HG02943 (cell line): ENCODE results near the gene RAP1A.
A peak's percentile ranks its signal among the peaks of the same experiment; 100 is the strongest.
"Not testable (repeated sequence)": the region's sequence is repeated elsewhere in the genome, so short reads cannot be mapped to it uniquely, and the experiment has no call there.

ENCODE experiments used
- ATAC-seq: cut with Tn5 transposase; IDR thresholded peaks from one replicate; pipeline ENCODE4 v1.9.1; 2021; ENCODE audit warnings: mild to moderate bottlenecking, low read depth, moderate library complexity; ENCODE audit not compliant: unreplicated experiment

Gene RAP1A

DNA sequence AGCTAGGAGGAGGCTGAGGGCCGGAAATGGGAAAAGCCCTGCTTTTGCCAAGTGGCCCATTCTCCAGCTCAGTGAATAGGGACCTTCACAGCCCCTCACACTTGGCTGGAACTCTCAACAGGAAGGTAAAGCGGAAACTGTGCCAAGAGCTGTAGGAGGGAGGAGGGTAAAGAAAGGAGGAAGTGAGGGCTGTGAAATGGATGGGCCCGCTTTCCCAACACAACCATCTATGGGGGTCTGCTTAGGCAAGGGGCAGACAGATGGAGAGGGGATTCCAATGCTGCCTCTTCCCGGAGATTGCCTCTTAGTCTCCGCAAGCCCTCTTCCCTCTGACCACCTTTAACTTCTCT lies 114.4 kb downstream of the RAP1A start:
- no peak for ATAC-seq

DNA sequence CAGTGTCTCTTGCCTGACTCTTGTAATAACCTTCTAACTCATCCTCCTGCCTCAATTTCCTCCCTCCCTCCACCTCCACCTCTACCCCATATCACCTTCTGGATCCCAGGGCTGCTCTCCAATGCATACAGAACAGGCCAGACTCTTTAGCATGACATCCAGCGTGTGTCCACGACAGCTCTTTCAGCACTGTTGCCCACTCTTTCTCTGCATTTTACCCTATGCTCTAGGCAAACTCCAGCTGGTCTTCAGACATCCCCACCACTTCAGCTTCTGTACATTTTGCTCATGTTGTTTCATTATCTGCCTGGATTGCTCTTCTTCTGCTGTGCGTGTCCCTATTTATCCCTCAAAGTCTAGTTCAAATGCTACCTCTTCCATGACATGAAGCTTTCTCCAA lies 114.8 kb downstream of the RAP1A start:
- no peak for ATAC-seq

DNA sequence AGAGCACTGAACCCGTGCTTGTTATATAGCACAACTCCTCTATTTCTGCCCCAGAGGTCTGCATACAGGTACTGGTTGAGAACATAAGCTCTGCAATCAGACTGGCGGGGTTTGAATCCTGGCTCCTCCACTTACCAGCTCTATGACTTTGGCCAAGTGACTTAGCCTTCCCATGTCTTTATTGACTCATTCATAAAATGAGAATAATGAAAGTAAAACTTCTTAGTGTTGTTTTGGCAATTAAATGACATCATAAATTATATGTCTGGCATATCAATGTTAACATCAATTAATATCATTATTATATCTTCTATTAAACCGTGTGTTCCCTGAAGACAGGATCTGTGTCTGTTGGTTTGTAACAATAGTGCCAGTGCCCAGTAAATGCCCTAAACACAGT lies 115.3 kb downstream of the RAP1A start:
- no peak for ATAC-seq

DNA sequence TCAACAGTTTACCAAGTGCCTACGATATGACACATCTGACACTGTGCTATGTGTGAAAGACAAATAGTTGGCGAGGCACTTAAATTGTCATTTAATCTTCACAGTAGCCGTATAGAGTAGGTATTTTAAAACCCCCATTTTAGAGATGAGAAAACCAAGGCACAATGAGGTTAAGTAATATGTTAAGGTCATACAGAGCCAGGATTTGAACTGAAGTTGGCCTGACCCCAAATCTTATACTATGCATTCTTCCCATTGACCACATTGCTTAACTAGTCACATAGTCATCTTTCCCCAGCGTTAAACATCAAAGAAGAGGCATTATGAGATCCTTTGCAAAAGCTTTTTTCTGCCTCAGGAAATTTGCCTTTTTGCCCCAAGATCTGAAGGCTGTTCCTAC lies 115.7 kb downstream of the RAP1A start:
- no peak for ATAC-seq

DNA sequence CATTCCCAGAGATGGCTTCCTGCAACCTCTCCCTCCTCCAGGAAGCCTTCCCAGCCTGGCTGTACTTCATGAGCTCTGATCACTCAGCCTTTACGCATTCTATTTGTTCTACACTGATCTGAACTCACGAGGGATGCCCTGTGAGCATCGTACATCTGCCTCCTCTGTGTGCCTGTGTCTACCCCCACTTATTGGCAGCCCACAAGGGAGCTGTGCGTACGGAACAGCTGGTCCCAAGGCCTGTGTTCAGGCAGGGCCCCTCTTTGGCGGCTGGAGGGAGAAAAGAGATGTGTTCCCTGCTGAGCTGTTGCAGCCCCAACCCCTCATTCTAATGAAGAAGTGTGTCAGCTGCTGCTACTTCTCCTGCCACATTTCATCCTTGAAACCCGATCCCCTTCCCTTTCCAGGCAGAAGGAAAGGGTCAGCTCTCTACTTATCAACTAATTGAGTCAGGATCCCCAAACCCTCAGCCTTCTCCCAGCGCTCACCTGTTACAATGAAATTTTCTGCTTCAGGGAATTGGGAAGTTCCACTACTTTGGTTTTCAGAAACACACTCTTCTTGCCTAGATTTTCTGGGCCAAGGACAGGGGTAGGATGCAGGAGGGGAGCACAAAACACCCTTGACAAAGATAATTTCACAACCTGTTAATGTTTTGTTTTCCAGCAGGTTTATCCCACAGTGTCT lies 116.4 kb downstream of the RAP1A start:
- ATAC-seq: no peak

DNA sequence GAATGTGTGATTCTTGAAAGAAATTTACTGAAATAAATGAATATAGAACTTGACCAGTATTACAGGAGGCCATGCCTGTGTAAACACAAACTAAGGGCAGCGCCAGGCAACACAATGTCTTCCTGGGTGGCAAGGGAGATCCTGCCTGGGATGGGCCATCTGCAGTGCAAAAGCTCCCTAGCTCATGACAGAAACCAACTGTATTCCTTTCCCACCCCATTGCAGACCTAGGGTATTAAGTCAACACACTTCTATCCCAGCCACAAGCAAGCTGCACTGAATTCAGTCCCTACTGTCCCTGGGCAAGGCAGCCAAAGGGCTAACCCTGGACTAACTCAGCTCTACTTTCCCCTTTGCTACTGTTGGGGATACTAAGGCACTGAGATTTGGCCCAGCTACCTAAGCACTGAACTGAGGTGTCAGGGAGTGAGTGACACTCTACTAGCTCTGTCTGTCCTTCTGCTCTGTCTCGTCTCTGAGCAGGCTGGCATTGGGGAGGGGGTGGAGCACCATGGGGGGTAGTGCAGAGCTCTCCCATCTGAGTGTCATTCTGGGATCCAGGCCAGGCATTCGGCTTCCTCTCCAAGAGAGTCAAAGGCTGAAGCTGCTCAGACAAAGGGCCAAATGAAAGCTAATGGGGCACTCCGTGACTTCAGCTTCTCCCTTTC lies 117.1 kb downstream of the RAP1A start:
- no peak for ATAC-seq

DNA sequence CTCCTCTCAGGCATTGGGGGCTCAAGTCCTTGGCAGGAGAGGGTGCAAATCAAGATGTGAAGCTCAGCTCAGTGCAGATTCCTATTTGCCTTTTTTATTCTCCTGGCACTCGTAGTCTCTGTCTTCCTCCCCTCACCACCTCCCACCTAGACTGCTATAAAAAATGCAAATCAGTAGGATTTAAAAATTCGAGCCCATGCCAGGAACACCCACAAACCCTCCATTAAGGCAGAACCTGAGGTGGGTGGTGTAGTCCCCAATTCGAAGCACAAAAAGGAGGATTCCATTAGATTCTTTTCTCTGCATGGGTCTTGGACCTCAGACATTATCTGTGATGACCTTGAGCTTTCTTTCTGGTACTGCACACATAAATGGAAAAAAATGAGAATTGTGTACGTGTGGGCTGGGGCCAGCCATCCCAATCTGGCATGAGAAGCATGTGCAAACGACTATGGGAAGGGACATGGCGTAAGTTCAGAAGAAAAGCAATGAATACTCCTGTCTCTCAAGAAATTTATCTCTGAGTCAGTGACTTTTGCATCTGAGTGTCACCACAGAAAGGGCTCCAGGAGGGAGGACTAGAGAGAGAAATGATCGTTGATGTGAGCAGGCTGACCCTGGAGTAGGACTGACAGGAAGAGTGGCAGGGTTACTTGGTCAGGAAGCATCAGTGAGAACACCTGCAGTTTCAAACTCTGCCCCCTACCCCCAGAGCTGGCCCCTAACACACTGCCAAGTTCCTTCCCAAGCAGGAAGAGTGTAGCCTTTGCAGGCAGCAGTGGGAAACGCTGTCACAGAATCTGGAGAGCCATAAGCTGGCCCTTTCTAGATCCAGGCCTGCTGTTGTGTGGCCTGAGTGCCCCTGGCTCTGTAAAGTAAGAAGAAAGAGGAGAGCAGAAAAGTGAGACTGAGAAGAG lies 117.9 kb downstream of the RAP1A start:
- ATAC-seq: no peak

DNA sequence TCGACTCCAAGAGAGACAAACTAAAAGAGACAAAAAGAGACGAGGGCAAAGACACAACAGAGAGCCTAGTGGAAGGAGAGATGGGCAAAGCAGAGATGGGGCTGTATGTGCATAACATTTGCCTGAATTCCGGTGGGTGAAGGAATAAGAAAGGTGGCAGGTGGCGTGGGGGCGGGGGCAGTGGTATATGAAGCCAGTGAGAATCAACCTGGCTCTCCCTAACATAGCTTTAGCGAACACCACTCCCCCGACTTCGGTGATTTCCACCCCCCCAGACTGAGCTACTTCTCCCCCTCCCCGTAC lies 118.5 kb downstream of the RAP1A start:
- no peak for ATAC-seq

DNA sequence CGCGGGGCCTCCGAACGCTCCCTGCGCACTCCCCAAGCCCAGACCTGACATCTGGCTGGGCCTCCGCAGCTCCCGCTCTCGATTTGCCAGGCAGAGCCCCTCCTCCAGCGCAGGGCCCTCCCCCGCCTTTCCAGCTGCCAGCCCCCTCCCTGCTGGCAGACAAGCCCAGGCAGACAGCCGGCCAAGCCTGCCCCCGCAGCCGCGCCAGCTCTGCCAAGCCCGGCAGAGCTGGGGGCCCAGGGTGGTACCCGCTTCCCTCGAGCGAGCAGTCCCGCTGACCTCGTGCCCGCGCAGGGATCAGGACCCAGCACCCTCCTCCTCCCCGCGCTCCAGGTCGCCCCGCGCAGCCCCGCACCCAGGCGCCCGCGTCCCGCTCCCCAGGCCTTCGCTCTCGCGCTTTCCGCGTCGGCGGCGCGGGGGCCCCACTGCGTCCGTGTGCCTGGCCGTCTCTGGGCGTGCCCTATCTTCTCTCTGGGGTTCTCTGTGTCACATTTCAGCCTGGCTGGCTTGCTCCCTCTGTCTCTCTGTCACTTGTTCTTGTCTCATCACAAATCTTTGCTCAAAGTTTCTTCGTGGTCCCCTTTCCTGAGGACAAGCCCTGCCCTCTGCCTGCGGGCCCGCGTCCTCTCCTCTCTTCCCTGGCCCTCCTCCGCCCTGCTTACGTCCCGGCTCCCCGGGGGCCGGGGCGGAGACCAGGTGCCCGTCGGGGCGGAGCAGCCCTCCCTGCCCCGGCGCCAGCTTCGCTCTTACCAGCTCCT lies 119.0 kb downstream of the RAP1A start:
- peak; percentile 40 for ATAC-seq

DNA sequence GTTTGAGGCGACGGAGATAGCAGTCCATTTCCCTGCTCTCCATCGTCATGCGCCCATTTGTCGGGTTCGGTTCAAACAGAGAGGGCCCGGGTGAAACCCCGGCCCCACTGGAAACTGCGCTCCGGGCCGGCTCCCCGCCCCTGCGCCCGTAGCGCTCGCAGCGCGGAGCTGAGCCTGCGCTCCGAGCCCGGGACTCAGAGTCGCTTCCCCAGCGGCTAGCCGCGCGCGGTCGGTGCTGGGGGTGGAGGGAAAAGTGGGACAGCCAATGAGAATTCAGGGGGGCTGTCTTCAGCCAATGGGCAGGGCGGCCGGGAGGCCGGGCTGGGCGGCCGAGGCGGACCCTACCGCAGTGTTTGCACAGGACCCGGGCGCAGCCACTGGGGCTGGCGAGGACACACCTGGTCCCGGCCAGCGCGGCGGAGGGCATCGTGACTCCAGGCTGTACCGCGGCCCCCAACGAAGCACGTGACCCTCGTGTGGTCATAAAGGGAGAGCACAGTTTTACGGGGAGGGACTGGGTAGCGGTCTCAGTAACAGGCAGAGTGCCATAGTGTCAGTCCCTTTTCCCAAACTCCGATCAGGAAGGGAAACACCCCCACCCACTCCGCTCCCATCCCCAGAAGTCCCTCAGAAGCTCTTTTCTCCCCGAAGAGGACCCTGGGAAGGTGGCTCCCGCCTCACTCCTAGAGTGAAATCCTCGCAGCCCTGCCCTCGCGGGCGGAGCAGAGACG lies 119.8 kb downstream of the RAP1A start, which contains the start of gene INKA2:
Gene INKA2, minus strand, starts transcription at position 202 of the 731 bp plus-strand sequence. Its CDS starts 153 bp downstream, at position 49.
- peak; percentile 80 for ATAC-seq

DNA sequence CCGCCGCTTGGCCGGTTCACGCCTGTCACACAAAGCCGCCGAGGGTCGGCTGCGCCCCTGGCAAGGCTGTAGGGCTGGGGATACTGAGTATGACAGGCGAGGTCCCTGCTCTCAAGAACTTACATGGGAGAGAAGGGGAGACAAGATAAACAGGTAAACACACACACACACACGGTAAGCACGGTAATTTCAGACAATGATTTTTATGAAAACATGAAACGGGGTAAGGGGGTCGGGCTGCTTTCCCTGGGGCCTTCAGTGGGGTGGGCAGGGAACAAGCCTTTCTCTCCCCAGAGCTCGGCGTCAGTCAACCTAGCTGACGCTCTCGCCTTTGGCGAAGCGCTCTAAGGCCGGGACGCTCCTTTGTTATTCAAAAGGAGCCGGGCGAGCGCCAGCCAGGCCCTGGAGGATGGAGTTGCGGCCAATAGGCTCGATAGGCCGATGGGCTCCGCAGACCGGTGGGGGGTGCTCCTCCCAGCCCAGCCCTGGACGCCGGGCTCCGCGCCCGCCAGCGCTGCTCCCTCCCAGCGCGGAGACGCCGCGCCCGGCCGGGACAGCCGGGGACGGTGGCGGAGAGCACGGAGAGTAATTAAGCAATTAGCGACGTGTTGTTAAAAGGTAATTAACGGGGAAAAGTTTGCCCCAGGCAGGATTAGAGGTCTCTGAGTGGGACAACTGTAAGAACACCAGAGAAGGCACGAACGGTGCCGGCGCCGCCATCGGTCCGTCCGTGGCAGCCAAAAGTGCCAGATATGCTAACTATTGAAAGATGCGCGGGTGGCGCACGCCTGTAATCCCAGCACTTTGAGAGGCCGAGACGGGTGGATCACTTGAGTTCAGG lies 120.6 kb downstream of the RAP1A start:
- no peak for ATAC-seq

DNA sequence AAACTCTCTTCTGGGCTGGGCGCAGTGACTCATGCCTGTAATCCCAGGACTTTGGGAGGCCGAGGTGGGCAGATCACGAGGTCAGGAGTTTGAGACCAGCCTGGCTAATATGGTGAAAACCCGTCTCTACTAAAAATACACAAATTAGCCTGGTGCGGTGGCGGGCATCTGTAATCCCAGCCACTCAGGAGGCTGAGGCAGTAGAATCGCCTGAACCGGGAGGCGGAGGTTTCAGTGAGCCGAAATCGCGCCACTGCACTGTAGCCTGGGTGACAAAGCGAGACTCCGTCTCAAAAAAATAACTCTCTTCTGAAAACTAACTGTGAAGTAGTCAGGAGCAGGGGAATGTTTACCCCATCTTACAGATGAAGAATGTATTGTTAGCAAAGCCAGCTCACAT lies 122.7 kb downstream of the RAP1A start:
- ATAC-seq: not testable (repeated sequence)

DNA sequence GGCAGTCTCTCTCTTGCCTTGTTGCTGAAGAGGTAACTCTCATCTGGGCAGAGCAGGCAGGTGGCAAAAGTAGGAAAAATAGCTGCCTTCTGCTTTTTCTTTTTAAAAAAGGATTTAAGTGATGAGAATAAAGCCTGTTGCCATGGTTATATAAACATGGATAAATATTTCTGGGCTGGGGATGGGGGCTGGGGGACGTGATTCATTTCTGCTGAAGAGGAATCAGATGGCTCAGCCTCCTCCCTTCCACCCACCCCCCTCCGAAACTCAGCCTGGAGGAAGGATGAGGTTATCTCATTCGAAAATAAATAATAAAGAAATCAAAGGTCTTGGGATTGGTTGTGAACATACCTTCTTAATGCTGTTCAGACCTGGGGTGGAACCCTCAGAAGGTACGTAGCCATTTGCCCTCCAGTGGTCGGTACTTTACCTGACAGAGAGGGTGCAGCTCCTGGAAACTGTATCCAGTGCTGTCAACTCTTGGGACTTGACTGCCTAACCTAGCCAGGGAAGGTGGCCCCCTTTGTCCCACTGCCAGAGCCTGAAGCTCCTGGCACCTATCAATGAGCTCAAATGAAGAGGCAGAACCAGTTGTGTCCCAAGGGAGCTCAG lies 123.5 kb downstream of the RAP1A start:
- no peak for ATAC-seq

DNA sequence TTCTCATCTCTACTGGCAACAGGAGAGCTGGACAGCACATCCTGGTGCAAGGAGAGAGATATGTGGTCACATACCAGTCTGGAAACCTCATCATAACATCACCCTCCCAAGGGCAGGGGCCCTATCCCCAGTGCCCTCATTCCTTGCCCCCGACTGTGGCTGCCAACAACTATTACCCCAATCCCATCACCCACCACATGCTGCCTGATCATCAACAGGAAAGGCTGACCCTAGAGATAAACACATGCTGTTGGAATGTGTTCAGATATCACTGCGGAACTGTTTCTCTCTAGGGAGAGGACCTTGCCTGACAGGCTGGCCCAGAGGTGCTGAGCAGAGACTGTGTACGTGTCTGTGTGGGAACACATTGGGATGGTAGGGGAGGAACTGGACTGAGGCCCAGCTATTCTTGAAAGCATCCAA lies 124.1 kb downstream of the RAP1A start:
- no peak for ATAC-seq

DNA sequence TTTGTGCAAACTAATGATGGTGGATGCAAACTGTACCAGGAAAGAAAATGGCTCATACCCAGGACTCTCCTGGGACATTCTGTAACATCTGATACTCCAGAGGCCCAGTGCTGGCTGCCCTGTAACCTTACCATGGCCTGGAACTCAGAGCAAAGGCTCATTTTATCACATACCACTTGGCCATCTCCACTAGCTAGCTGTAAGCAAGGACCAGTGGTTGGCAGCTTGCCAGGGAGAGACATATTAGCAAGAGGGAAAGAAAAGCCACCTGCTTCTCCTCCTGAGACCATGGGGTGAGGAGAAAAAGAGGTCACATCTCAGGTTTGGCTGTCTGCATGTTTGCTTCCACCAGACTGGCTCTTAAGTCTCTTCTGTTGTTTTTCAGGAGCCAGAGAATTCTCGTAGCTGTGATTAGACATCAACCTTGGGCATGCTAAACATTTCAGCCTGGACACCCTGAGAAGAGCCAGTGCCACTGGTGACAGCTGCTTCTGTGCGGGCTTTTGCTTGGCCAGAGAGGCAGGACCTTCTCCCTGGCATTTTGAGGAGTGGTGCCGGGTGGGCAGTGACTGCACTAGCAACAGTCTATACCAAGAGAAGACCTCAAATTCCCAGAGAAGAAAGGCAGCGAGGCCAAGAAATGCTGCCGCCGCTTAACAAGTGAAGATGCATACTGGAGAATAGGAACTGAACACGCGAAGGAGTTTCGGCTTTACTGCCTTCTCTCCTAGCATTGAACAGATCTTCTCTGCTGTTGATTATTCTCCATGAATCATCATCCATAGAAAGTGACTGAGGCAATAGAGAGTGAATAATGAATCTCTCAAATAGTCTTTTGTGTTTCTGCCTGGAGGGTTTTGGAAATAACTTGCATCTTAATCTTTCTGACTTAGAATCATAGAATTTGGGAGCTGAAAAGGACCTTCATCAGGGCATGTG lies 126.4 kb downstream of the RAP1A start:
- ATAC-seq: no peak

DNA sequence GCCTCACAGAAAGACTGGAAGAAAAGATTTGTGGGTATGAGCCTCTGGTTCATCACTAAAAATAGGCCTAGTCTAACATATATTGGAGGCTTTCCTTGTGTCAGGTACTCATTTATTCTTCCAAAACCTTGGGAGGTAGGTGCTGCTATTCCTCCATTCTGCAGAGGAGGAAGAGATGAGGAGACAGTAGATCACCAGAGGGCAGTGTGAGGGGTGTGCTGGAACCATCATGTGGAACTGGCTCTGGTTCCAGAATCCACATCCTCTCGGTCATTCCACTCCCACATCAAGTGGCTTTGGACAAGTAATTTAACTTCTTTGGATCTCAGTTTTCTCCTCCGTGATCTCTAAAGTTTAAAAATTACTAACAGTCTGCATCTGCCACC lies 127.0 kb downstream of the RAP1A start:
- ATAC-seq: no peak

DNA sequence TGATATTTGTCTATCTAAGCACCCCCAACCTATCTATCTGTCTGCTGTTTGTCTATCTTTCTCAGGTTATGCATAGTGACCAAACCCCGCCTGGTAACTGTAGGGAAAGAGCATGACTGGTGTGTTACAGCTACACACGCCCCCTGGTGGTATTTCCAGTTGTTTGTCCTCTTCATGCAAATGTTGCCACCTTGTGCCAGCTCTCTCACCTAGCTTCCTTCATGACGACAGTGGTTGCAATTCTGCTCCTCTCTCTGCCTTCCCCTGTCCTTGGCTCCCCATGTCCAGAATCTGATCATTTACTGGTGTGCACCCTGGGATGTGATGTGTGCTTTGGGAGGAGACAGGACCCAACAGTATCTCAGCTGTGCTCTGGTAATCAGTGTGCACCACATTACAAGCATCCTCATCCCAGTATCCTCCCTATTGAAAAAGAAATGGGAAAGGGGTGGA lies 127.7 kb downstream of the RAP1A start:
- ATAC-seq: no peak

DNA sequence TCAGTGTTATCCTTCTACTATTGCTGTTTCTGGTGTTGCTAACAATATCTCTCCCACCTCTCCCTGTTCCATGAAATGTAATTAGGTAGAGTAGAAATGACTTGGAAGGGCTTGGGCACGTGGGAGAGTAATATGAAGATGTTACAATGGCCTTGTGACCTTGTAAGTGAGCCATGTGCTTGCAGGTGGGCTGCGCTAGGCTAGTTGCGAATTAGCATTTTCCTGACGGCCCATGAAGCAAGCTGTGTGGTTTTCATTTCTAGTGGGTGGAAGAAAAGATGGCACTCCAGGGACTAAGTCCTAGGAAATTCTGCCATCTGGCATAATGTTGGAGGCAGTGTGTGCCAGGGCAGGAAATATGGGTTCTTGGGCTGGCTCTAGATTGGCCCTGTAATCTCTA lies 128.4 kb downstream of the RAP1A start:
- no peak for ATAC-seq
